IMR-90 (cell line): ENCODE data around the gene KDM6B. TPM values are rescaled to one million over a fixed set of nuclear protein-coding genes. Genes with fewer than 3 reads are reported as not detected.

ENCODE experiments used
- ATAC-seq: fragments of 200-7000 bp; cut with Tn5 transposase; 2 replicates; pipeline ENCODE4 v1.9.1; 2020; ENCODE audit warnings: low read depth, mild to moderate bottlenecking, moderate library complexity
- BruUV-seq: library from RNA; stranded (reverse); fragments of 400-500 nt; replicated peaks from 2 replicates; lab custom pipeline; 2021; lab: Mats Ljungman, UMichigan
- CTCF ChIA-PET: fragments of 300-600 bp; formaldehyde crosslinking; extraction: SDS; loops from one replicate; lab custom pipeline; 2021; ENCODE audit warnings: antibody characterized with exemption; lab: Yijun Ruan, JAX
- POLR2A ChIA-PET: fragments of 300-600 bp; sonication (Branson Sonifier 250); formaldehyde crosslinking; loops from one replicate; lab custom pipeline; 2022; ENCODE audit warnings: antibody characterized with exemption; ENCODE audit not compliant: unreplicated experiment; lab: Charles Lee
- DNase-seq: peaks from one replicate; pipeline ENCODE4 v3.0.0; 2013
- H2AFZ ChIP-seq: replicated peaks from 2 replicates; pipeline ENCODE3; 2013; ENCODE audit warnings: low read length, mild to moderate bottlenecking; ENCODE audit not compliant: poor library complexity
- H2AK5ac ChIP-seq: 2 replicates; pipeline ENCODE4 v1.6.1; 2013; ENCODE audit warnings: low read depth, low read length, inconsistent platforms
- H2AK9ac ChIP-seq: replicated peaks from 2 replicates; pipeline ENCODE3; 2013; ENCODE audit warnings: mild to moderate bottlenecking, low read depth, low read length, moderate library complexity; ENCODE audit not compliant: poor library complexity
- H2BK120ac ChIP-seq: 2 replicates; pipeline ENCODE4 v1.6.1; 2013; ENCODE audit warnings: low read depth, low read length, inconsistent platforms
- H2BK15ac ChIP-seq: 3 replicates; pipeline ENCODE4 v1.6.1; 2013; ENCODE audit warnings: low read depth, low read length, inconsistent platforms
- H2BK20ac ChIP-seq: 2 replicates; pipeline ENCODE4 v1.6.1; 2013; ENCODE audit warnings: low read depth, mild to moderate bottlenecking, inconsistent platforms, low read length, moderate library complexity
- H2BK5ac ChIP-seq: 2 replicates; pipeline ENCODE4 v1.6.1; 2013; ENCODE audit warnings: mild to moderate bottlenecking, low read depth, low read length, inconsistent platforms; ENCODE audit not compliant: poor library complexity, severe bottlenecking
- H3K14ac ChIP-seq: replicated peaks from 2 replicates; pipeline ENCODE4 v1.6.1; 2013; ENCODE audit warnings: low read depth, low read length, inconsistent platforms
- H3K18ac ChIP-seq: 2 replicates; pipeline ENCODE4 v1.6.1; 2013; ENCODE audit warnings: low read depth, low read length, control low read depth
- H3K23ac ChIP-seq: 2 replicates; pipeline ENCODE4 v1.6.1; 2013; ENCODE audit warnings: low read depth, low read length, inconsistent platforms
- H3K27ac ChIP-seq: 2 replicates; pipeline ENCODE4 v1.5.1; 2013; ENCODE audit warnings: mild to moderate bottlenecking, control low read depth, low read length; ENCODE audit not compliant: insufficient read depth
- H3K27me3 ChIP-seq: 2 replicates; pipeline ENCODE4 v1.6.1; 2013; ENCODE audit warnings: low read length; ENCODE audit not compliant: control insufficient read depth, insufficient read depth
- H3K36me3 ChIP-seq: 2 replicates; pipeline ENCODE4 v1.6.1; 2013; ENCODE audit warnings: low read length, mixed read lengths; ENCODE audit not compliant: control insufficient read depth, insufficient read depth
- H3K4ac ChIP-seq: 2 replicates; pipeline ENCODE4 v1.6.1; 2013; ENCODE audit warnings: low read depth, low read length, inconsistent platforms
- H3K4me1 ChIP-seq: 2 replicates; pipeline ENCODE4 v1.6.1; 2013; ENCODE audit warnings: low read length, mixed read lengths; ENCODE audit not compliant: control insufficient read depth, insufficient read depth
- H3K4me2 ChIP-seq: 2 replicates; pipeline ENCODE4 v1.6.1; 2013; ENCODE audit warnings: low read depth, mild to moderate bottlenecking, control low read depth, low read length, moderate library complexity
- H3K4me3 ChIP-seq: 2 replicates; pipeline ENCODE4 v1.5.1; 2013; ENCODE audit warnings: low read depth, mild to moderate bottlenecking, control low read depth, low read length, moderate library complexity; ENCODE audit not compliant: insufficient read depth
- H3K56ac ChIP-seq: 2 replicates; pipeline ENCODE4 v1.6.1; 2013; ENCODE audit warnings: low read length, inconsistent platforms; ENCODE audit not compliant: insufficient read depth; ENCODE audit errors: extremely low read depth
- H3K79me1 ChIP-seq, 2 experiments: 2 replicates each; pipeline ENCODE4 v1.6.1; 2013; ENCODE audit warnings: low read length in 2 of 2, inconsistent platforms in 1 of 2, low read depth in 1 of 2
- H3K9ac ChIP-seq: 2 replicates; pipeline ENCODE4 v1.6.1; 2013; ENCODE audit warnings: low read depth, low read length, control low read depth
- H3K9me1 ChIP-seq: 2 replicates; pipeline ENCODE4 v1.6.1; 2013; ENCODE audit warnings: low read length, inconsistent platforms; ENCODE audit not compliant: insufficient read depth
- H3K9me3 ChIP-seq: 2 replicates; pipeline ENCODE4 v1.6.1; 2013; ENCODE audit warnings: low read length; ENCODE audit not compliant: control insufficient read depth, insufficient read depth
- H4K20me1 ChIP-seq: 2 replicates; pipeline ENCODE4 v1.6.1; 2013; ENCODE audit warnings: low read length, inconsistent platforms; ENCODE audit not compliant: insufficient read depth
- H4K5ac ChIP-seq: 2 replicates; pipeline ENCODE4 v1.6.1; 2013; ENCODE audit warnings: mild to moderate bottlenecking, low read depth, low read length, control low read depth
- H4K8ac ChIP-seq, 2 experiments: 2 replicates each; pipeline ENCODE4 v1.6.1; 2013; ENCODE audit warnings: low read depth in 2 of 2, low read length in 2 of 2, control low read depth in 1 of 2, inconsistent platforms in 1 of 2
- H4K91ac ChIP-seq: 2 replicates; pipeline ENCODE4 v1.6.1; 2013; ENCODE audit warnings: low read depth, low read length, inconsistent platforms; ENCODE audit not compliant: insufficient read depth
- RAD21 ChIP-seq: IDR thresholded peaks from 2 replicates; pipeline ENCODE4 v1.6.1; 2012; ENCODE audit warnings: low read length, improper control_type of control experiment
- WGBS, 2 experiments: methylation state at CpG; one replicate each; pipeline versions ENCODE4 v1.1.5 to v1.1.7; 2013; ENCODE audit warnings: missing lambda C conversion rate in 2 of 2; ENCODE audit not compliant: insufficient read length in 1 of 2; ENCODE audit errors: extremely low coverage in 2 of 2; 5-methylcytosine and 5-hydroxymethylcytosine counted together
- dilution Hi-C: fragments of 300-500 bp; cut with HindIII; formaldehyde crosslinking; loops from one replicate; pipeline ENCODE4 v1.14.3; 2018; ENCODE audit warnings: low sequenced_read_pairs; ENCODE audit not compliant: unreplicated experiment
- in situ Hi-C: fragments of 300-500 bp; cut with MboI; formaldehyde crosslinking; loops from 3 replicates; pipeline ENCODE4 v1.14.3; 2019; ENCODE audit warnings: low sequenced_read_pairs, inconsistent platforms, mixed read lengths
- intact Hi-C: fragments of 100-400 bp; cut with micrococcal nuclease; formaldehyde crosslinking; loops from 2 replicates; pipeline ENCODE4 v1.10.0; 2022
- polyA plus RNA-seq, 3 experiments: library from polyadenylated mRNA; depleted of rRNA; stranded (reverse); fragments of >200 nt; gene quantifications; 2 replicates each; pipeline ENCODE4 v1.2.3, GENCODE V29; 2012; ENCODE audit warnings: low replicate concordance in 1 of 3
- total RNA-seq: library from RNA; depleted of rRNA; stranded (reverse); fragments of >200 nt; gene quantifications from 2 replicates; pipeline ENCODE4 v1.2.3, GENCODE V29; 2012
- TF ChIP-seq, protein P1 (sequence below): conservative IDR thresholded peaks from 2 replicates; pipeline ENCODE4 v1.5.1; 2012; ENCODE audit warnings: mild to moderate bottlenecking, low read depth, low read length, improper control_type of control experiment

KDM6B gene
- total and polyA plus RNA-seq, 2 of the 4 experiments (the other 2 are of a cell fraction), result 0.72 to 3.5 TPM

- no peak overlapping the region for H3K27ac ChIP-seq
- H3K56ac ChIP-seq, result no peak overlapping the region
- ChIA-PET POLR2A (no interaction called here), CTCF (interaction anchor here (0.7 kb wide), 1 partner anchor 70 kb away, joined by 3 read pairs; no protein-coding TSS in a partner anchor)
- BruUV-seq, result no TSS peak
- H3K27me3 ChIP-seq, result peaks cover 49% of the 10 kb centered on the region
- H3K9me1 ChIP-seq, result no peaks in the 10 kb centered on the region
- no peak overlapping the region for H3K4ac ChIP-seq
- H2BK20ac ChIP-seq, result no peak overlapping the region
- no peak for TF ChIP-seq RAD21
- TF ChIP-seq, protein P1, sequence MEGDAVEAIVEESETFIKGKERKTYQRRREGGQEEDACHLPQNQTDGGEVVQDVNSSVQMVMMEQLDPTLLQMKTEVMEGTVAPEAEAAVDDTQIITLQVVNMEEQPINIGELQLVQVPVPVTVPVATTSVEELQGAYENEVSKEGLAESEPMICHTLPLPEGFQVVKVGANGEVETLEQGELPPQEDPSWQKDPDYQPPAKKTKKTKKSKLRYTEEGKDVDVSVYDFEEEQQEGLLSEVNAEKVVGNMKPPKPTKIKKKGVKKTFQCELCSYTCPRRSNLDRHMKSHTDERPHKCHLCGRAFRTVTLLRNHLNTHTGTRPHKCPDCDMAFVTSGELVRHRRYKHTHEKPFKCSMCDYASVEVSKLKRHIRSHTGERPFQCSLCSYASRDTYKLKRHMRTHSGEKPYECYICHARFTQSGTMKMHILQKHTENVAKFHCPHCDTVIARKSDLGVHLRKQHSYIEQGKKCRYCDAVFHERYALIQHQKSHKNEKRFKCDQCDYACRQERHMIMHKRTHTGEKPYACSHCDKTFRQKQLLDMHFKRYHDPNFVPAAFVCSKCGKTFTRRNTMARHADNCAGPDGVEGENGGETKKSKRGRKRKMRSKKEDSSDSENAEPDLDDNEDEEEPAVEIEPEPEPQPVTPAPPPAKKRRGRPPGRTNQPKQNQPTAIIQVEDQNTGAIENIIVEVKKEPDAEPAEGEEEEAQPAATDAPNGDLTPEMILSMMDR, result no peak
- H3K36me3 ChIP-seq, result no peaks in the 10 kb centered on the region
- no peak overlapping the region for H3K4me2 ChIP-seq
- no peaks in the 10 kb centered on the region for H3K79me1 ChIP-seq
- 50% methylated on average over 4 of the region's 10 CpGs; no CpG with 5 or more reads in 1 of the 2 experiments for WGBS, 2 experiments
- no peak overlapping the region for H3K9ac ChIP-seq
- H2AK9ac ChIP-seq, result no peak overlapping the region
- no peak overlapping the region for H2BK5ac ChIP-seq
- no peak overlapping the region for H2AK5ac ChIP-seq
- DNase-seq (no peak), ATAC-seq (no peak)
- intact Hi-C loops (no loop called here), dilution Hi-C loops (no loop called here), in situ Hi-C loops (no loop called here)
- no peaks in the 10 kb centered on the region for H3K4me1 ChIP-seq
- H4K20me1 ChIP-seq, result no peaks in the 10 kb centered on the region; the same call in 1 of the 2 replicates
- no peak overlapping the region for H3K4me3 ChIP-seq
- H3K14ac ChIP-seq, result no peak overlapping the region
- no peak overlapping the region for H2BK120ac ChIP-seq
- no peak overlapping the region for H2BK15ac ChIP-seq
- H3K18ac ChIP-seq, result no peak overlapping the region
- H3K23ac ChIP-seq, result no peak overlapping the region
- H3K9me3 ChIP-seq, result no peaks in the 10 kb centered on the region
- H4K91ac ChIP-seq, result no peak overlapping the region
- H2AFZ ChIP-seq, result no peak overlapping the region
- H4K5ac ChIP-seq, result no peak overlapping the region
- H4K8ac ChIP-seq, result no peak overlapping the region
Measured at GRCh38 chr17:7816926-7817642, 16.9 kb upstream of the KDM6B start.
